ES-I3 (cell line): ENCODE measurements around the gene MYH6.

ENCODE experiments used
- H3K36me3 ChIP-seq: 2 replicates; pipeline ENCODE4 v1.6.1; 2013; ENCODE audit warnings: mild to moderate bottlenecking, low read length, control low read depth, moderate library complexity; ENCODE audit not compliant: insufficient read depth
- H3K4me1 ChIP-seq: 2 replicates; pipeline ENCODE4 v1.6.1; 2013; ENCODE audit warnings: mild to moderate bottlenecking, control low read depth, low read length; ENCODE audit not compliant: insufficient read depth
- H3K9ac ChIP-seq: 2 replicates; pipeline ENCODE4 v1.6.1; 2013; ENCODE audit warnings: low read depth, mild to moderate bottlenecking, low read length, moderate library complexity
- H3K9me3 ChIP-seq: 2 replicates; pipeline ENCODE4 v1.6.1; 2013; ENCODE audit warnings: mild to moderate bottlenecking, low read length, moderate library complexity; ENCODE audit not compliant: control insufficient read depth, insufficient read depth

MYH6 gene

DNA sequence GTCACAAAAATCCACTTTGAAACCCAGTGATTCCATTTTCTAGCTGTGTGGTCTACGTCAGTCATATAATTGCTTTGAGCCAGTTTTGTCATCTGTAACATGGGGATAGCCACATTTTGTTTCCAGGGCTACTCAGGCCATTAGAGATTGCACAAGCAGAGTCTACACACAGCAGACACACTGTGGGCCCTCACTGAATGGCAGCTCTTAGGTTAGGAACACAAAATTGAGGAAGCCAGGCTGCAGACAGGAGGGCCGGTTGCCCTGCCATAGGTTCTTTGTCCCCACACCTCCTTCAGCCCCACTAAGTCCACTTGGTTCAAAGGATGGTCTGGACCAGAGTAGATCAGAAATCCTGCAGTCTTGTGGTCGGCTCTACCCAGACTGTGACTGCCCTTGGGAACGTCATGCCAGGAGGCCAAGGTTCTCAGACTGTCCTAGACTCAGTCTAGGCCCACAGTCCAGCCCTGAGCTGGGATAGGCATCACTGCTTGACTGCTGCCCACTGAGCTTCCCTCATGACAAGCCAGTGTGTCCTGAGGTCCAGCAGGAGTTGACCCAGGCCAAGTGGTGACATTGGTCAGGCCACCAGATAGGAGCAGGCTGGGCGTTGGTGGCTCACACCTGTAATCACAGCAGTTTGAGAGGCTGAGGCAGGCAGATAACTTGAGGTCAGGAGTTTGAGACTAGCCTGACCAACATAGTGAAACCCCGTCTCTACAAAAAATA lies 31.2 kb upstream of the MYH6 start:
- no peaks in the 10 kb centered on the region for H3K36me3 ChIP-seq
- H3K4me1 ChIP-seq, result peaks cover 20% of the 10 kb centered on the region
- H3K9ac ChIP-seq, result no peak overlapping the region
- H3K9me3 ChIP-seq, result no peaks in the 10 kb centered on the region

GRCh38 chr14:23438101-23438971 lies 30.3 kb upstream of the MYH6 start:
- Histone ChIP-seq H3K9me3 (no peaks in the 10 kb centered on the region), H3K9ac (no peak overlapping the region), H3K4me1 (peaks cover 20% of the 10 kb centered on the region), H3K36me3 (no peaks in the 10 kb centered on the region)

GRCh38 chr14:23437133-23438100 lies 29.3 kb upstream of the MYH6 start:
- H3K9me3 ChIP-seq, result no peaks in the 10 kb centered on the region
- H3K9ac ChIP-seq, result no peak overlapping the region
- 0 out of 2 replicates have a peak, but pooled peaks cover 12% of the 10 kb centered on the region for H3K4me1 ChIP-seq
- no peaks in the 10 kb centered on the region for H3K36me3 ChIP-seq

GRCh38 chr14:23436327-23437132 lies 28.5 kb upstream of the MYH6 start:
- Histone ChIP-seq H3K36me3 (no peaks in the 10 kb centered on the region), H3K9me3 (no peaks in the 10 kb centered on the region), H3K4me1 (0 out of 2 replicates have a peak, but pooled peaks cover 12% of the 10 kb centered on the region), H3K9ac (no peak overlapping the region)

DNA sequence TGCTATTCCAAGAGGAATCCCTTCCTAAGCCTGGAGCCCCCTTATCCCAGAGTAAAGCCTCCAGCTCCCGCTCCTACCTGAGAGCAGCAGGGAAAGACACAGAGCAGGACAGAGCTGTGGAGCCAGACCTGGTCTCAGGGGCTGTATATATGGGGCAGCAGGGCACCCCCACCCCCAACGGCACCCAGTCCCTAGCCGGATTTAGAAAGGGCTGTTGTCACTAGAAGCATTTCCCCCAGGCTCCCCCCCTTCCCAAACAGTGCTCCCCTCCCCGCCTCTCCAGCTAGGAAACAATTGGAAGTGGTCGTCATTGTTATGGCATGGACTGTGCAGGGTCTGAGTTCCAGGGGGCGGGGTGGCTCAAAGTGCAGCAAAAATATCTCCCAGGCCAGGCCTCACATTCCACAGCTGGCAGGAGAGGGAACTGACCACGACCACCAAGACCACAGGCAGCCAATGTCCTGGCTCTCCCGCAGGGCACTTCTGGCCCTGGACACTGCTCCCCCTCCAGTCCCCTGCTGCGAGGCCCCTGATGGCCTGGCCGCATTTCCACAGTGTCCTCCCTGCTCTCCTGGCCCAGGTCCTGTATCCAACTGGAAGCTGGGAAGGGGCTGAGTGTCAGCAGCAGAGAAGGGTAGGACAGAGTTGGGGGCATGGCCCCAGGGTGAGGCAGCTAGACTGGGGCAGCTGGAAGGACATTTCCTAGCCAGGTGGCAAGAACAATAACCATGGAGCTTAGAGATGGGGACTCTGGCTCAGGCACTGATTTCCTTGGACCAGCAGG lies 27.7 kb upstream of the MYH6 start, which contains the start of gene MYH7:
Gene MYH7, minus strand, starts transcription at position 118 of the 784 bp plus-strand sequence. CDS start 1,928 bp downstream, outside the sequence.
- H3K4me1 ChIP-seq, result 0 out of 2 replicates have a peak, but pooled peaks cover 12% of the 10 kb centered on the region
- no peaks in the 10 kb centered on the region for H3K36me3 ChIP-seq
- no peak within 1 kb of the TSS for H3K9ac ChIP-seq
- no peaks in the 10 kb centered on the region for H3K9me3 ChIP-seq

- no peaks in the 10 kb centered on the region for H3K36me3 ChIP-seq
- H3K9me3 ChIP-seq, result no peaks in the 10 kb centered on the region
- H3K4me1 ChIP-seq, result 0 out of 2 replicates have a peak, but pooled peaks cover 12% of the 10 kb centered on the region
- no peak overlapping the region for H3K9ac ChIP-seq
These were observed 26.6 kb upstream of the MYH6 start for GRCh38 chr14:23434488-23435222.

GRCh38 chr14:23433457-23433856 lies 25.4 kb upstream of the MYH6 start:
- Histone ChIP-seq H3K36me3 (no peaks in the 10 kb centered on the region), H3K9ac (no peak overlapping the region), H3K4me1 (0 out of 2 replicates have a peak, but pooled peaks cover 9% of the 10 kb centered on the region), H3K9me3 (no peaks in the 10 kb centered on the region)

- H3K9ac ChIP-seq, result no peak overlapping the region
- 0 out of 2 replicates have a peak, but pooled peaks cover 5% of the 10 kb centered on the region for H3K4me1 ChIP-seq
- H3K9me3 ChIP-seq, result no peaks in the 10 kb centered on the region
- no peaks in the 10 kb centered on the region for H3K36me3 ChIP-seq
These were observed 24.9 kb upstream of the MYH6 start for GRCh38 chr14:23432946-23433345.

DNA sequence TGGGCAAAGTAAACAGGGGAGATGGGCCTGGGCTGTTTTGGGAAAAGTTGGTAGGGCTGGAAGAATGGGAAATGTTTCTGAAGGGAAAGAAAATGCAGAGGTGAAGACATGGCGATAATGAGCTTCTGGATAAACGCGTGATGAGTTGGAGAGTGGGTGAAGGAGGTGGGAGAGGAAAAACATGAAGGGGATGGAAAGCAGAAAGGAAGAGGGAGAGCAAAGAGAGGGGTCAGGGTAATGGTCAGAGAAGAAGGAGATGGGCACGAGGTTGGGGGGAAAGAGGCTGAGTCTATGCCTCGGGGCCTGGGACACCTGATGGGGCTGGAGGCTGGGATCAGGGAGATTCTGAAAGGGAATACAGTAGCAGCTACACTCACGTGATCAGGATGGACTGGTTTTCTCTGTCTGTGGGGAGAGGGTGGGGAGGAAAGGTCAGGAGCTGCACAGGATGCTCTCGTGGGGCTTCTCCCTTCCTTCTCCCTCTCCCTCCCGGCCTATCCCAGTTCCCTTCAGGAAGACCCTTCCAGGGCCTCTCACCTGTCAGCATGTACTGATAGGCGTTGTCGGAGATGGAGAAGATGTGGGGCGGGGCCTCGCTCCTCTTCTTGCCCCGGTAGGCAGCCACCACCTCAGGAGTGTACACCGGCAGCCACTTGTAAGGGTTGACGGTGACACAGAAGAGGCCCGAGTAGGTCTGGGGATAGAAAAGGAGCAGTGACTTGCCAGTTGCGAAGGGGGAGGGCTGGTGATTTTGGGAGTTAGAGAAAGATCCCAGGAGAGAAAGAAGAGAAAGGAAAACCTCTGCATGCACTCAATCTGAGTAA lies 24.2 kb upstream of the MYH6 start:
- Histone ChIP-seq H3K9ac (no peak overlapping the region), H3K36me3 (no peaks in the 10 kb centered on the region), H3K9me3 (no peaks in the 10 kb centered on the region), H3K4me1 (0 out of 2 replicates have a peak, but pooled peaks cover 5% of the 10 kb centered on the region)

DNA sequence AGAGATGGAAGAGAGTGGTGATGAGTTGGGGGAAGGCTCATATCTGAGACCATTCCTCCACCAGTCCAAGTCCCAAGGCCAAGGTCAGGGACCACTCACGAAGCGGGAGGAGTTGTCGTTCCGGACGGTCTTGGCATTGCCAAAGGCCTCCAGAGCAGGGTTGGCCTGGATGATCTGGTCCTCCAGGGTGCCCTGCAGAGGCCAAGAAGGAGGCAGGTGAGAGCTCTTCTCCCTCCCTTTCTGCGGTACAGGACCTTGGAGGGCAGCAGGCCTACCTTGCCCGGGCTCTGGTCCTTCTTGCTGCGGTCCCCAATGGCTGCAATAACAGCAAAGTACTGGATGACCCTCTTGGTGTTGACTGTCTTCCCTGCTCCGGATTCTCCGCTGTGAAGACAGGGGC lies 23.4 kb upstream of the MYH6 start:
- Histone ChIP-seq H3K36me3 (no peaks in the 10 kb centered on the region), H3K4me1 (0 out of 2 replicates have a peak, but pooled peaks cover under 1% of the 10 kb centered on the region), H3K9me3 (no peaks in the 10 kb centered on the region)

DNA sequence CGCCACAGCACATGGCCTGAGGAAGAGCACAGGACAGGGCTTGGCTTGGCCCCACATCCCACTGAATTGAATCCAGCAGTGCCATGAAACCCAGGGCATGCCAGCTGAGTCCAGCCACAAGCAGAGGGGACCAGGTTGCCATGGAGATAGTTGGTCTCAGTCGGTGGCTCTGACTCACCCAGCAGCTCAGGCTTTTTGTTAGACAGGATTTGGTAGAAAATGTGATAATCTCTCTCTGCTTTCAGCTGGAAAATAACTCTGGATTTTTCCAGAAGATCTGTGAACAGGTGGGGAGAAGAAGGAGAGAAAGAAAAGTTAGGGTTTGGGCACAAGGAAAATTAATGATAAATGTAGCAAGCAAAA lies 22.6 kb upstream of the MYH6 start:
- H3K4me1 ChIP-seq, result no peaks in the 10 kb centered on the region
- no peaks in the 10 kb centered on the region for H3K36me3 ChIP-seq
- H3K9ac ChIP-seq, result no peak overlapping the region
- H3K9me3 ChIP-seq, result no peaks in the 10 kb centered on the region

More for the DNA sequence above, 23.4 kb upstream of the MYH6 start:
- no peak overlapping the region for H3K9ac ChIP-seq
